GM12874 (cell line): ENCODE results near the gene SERPINE1.

Experiments
- CTCF ChIP-seq: IDR thresholded peaks from 2 replicates; pipeline ENCODE4 v1.5.1; 2011; ENCODE audit warnings: low read depth, mild to moderate bottlenecking, control low read depth, low read length, moderate library complexity; ENCODE audit not compliant: insufficient read depth

SERPINE1 gene

GRCh38 chr7:101114492-101114891 lies 12.4 kb upstream of the SERPINE1 start:
- TF ChIP-seq CTCF, result no peak

GRCh38 chr7:101115215-101115614 lies 11.7 kb upstream of the SERPINE1 start:
- TF ChIP-seq CTCF, result no peak

GRCh38 chr7:101116898-101117297 lies 10.0 kb upstream of the SERPINE1 start:
- TF ChIP-seq CTCF, result no peak

GRCh38 chr7:101118856-101119255 lies 8.0 kb upstream of the SERPINE1 start:
- TF ChIP-seq CTCF, result no peak

GRCh38 chr7:101119876-101120275 lies 7.0 kb upstream of the SERPINE1 start:
- TF ChIP-seq CTCF, result no peak

GRCh38 chr7:101120315-101120714 lies 6.6 kb upstream of the SERPINE1 start:
- no peak for TF ChIP-seq CTCF

- TF ChIP-seq CTCF, result no peak
Observed at GRCh38 chr7:101121991-101122932, 4.6 kb upstream of the SERPINE1 start.
